A549 (cell line): ENCODE data around the gene FAAP100. TPM values are rescaled to one million over a fixed set of nuclear protein-coding genes. Genes with fewer than 3 reads are reported as not detected.

Experiments used
- ATAC-seq, 2 experiments: fragments of 200-7000 bp in 1 of 2; fragments of >200 bp in 1 of 2; cut with Nextera tagmentation in 1 of 2; cut with Tn5 transposase in 1 of 2; 3 replicates each; pipeline versions ENCODE4 v1.8.0 to v1.9.1; 2018 to 2020; ENCODE audit warnings: mild to moderate bottlenecking in 1 of 2, moderate library complexity in 1 of 2
- CTCF ChIA-PET: fragments of 300-600 bp; sonication (Branson Sonifier 250); formaldehyde crosslinking; extraction: SDS; loops from one replicate; lab custom pipeline; 2021; ENCODE audit warnings: antibody characterized with exemption, inconsistent platforms; lab: Yijun Ruan, JAX
- POLR2A ChIA-PET: fragments of 350-600 bp; formaldehyde crosslinking; extraction: SDS; loops from one replicate; lab custom pipeline; 2021; ENCODE audit warnings: antibody characterized with exemption, inconsistent platforms; lab: Yijun Ruan, JAX
- DNase-seq, 2 experiments: peaks; one replicate each; pipeline versions ENCODE4 v3.0.0 to v3.0.0-alpha.2; 2011 to 2016; ENCODE audit warnings: low read depth in 1 of 2, low spot score in 1 of 2
- FAIRE-seq: peaks from 2 replicates; lab custom pipeline; 2011; peaks lifted over from hg19 to GRCh38; lab: Jason Lieb, UNC
- H3K27ac ChIP-seq, 2 experiments: fragments of >200 bp; sonication (Bioruptor Twin); formaldehyde crosslinking; 3 replicates each; pipeline ENCODE4 v1.5.1; 2016 to 2017
- H3K4me1 ChIP-seq: fragments of >200 bp; sonication (Bioruptor Twin); formaldehyde crosslinking; 3 replicates; pipeline ENCODE4 v1.6.1; 2016
- H3K4me2 ChIP-seq: fragments of >200 bp; sonication (Bioruptor Twin); formaldehyde crosslinking; 3 replicates; pipeline ENCODE4 v1.6.1; 2016
- H3K4me3 ChIP-seq: fragments of >200 bp; sonication (Bioruptor Twin); formaldehyde crosslinking; 3 replicates; pipeline ENCODE4 v1.5.1; 2016
- H3K9me3 ChIP-seq: fragments of >200 bp; sonication (Bioruptor Twin); formaldehyde crosslinking; 3 replicates; pipeline ENCODE4 v1.6.1; 2016
- BCL3 ChIP-seq: fragments of >200 bp; sonication (Bioruptor Twin); formaldehyde crosslinking; IDR thresholded peaks from 3 replicates; pipeline ENCODE4 v1.6.1; 2016
- BHLHE40 ChIP-seq: IDR thresholded peaks from 2 replicates; pipeline ENCODE4 v1.6.1; 2012; ENCODE audit warnings: low read depth, low read length, inconsistent platforms
- CBX8 ChIP-seq: fragments of 200-600 bp; sonication (generic); IDR thresholded peaks from 2 replicates; pipeline ENCODE4 v1.6.1; 2016
- EHF ChIP-seq: fragments of 250-450 bp; sonication (Bioruptor Pico); IDR thresholded peaks from 2 replicates; pipeline ENCODE4 v1.5.0; 2020; ENCODE audit warnings: mild to moderate bottlenecking
- EP300 ChIP-seq, 2 experiments: fragments of >200 bp; sonication (Bioruptor Twin); formaldehyde crosslinking; IDR thresholded peaks; 2 replicates in 1 of 2; 3 replicates in 1 of 2; pipeline ENCODE4 v1.6.1; 2016 to 2017
- ESRRA ChIP-seq: fragments of 150-350 bp; IDR thresholded peaks from 2 replicates; pipeline ENCODE4 v1.6.1; 2014; ENCODE audit warnings: mild to moderate bottlenecking, low read length, borderline replicate concordance
- FOSL2 ChIP-seq, 2 experiments: fragments of 450-650 bp in 1 of 2; fragments of >200 bp in 1 of 2; sonication (Bioruptor Twin) in 1 of 2; formaldehyde crosslinking; IDR thresholded peaks; 2 replicates each; pipeline versions ENCODE4 v1.5.0 to v1.6.1; 2016 to 2020; ENCODE audit warnings: mild to moderate bottlenecking in 1 of 2, moderate library complexity in 1 of 2
- GATA3 ChIP-seq: IDR thresholded peaks from 2 replicates; pipeline ENCODE4 v1.6.1; 2012; ENCODE audit warnings: borderline replicate concordance
- HOXA7 ChIP-seq: fragments of 250-450 bp; sonication (Bioruptor Pico); IDR thresholded peaks from 2 replicates; pipeline ENCODE4 v1.5.0; 2020; ENCODE audit warnings: mild to moderate bottlenecking, moderate library complexity
- HOXB13 ChIP-seq: fragments of 250-450 bp; sonication (Bioruptor Pico); IDR thresholded peaks from 2 replicates; pipeline ENCODE4 v1.5.0; 2020; ENCODE audit warnings: low read depth, mild to moderate bottlenecking, moderate library complexity
- HOXB5 ChIP-seq: fragments of 250-450 bp; sonication (Bioruptor Pico); IDR thresholded peaks from 2 replicates; pipeline ENCODE4 v1.5.0; 2020; ENCODE audit warnings: mild to moderate bottlenecking, moderate library complexity
- MAX ChIP-seq: IDR thresholded peaks from 2 replicates; pipeline ENCODE4 v1.6.1; 2012
- NFE2L2 ChIP-seq: fragments of 150-350 bp; conservative IDR thresholded peaks from 2 replicates; pipeline ENCODE4 v1.6.1; 2014; ENCODE audit warnings: low read length
- NR3C1 ChIP-seq: fragments of >200 bp; sonication (Bioruptor Twin); formaldehyde crosslinking; IDR thresholded peaks from 3 replicates; pipeline ENCODE4 v1.6.1; 2017
- POLR2AphosphoS2 ChIP-seq: conservative IDR thresholded peaks from 2 replicates; pipeline ENCODE4 v1.6.1; 2012; ENCODE audit warnings: low read length, improper control_type of control experiment, inconsistent platforms
- RARB ChIP-seq: fragments of 250-450 bp; sonication (Bioruptor Pico); IDR thresholded peaks from 2 replicates; pipeline ENCODE4 v1.8.0; 2021; ENCODE audit warnings: mild to moderate bottlenecking, moderate library complexity
- RCOR1 ChIP-seq: fragments of 150-350 bp; IDR thresholded peaks from 2 replicates; pipeline ENCODE4 v1.6.1; 2014; ENCODE audit warnings: antibody characterized with exemption, low read length, low read depth
- SMC3 ChIP-seq: fragments of >200 bp; sonication (Bioruptor Twin); formaldehyde crosslinking; IDR thresholded peaks from 3 replicates; pipeline ENCODE4 v1.6.1; 2018; ENCODE audit warnings: inconsistent platforms
- SREBF2 ChIP-seq: fragments of 450-650 bp; IDR thresholded peaks from 2 replicates; pipeline ENCODE4 v1.6.1; 2014; ENCODE audit warnings: mild to moderate bottlenecking, moderate library complexity
- TFCP2L1 ChIP-seq: fragments of 250-450 bp; sonication (Bioruptor Pico); IDR thresholded peaks from 2 replicates; pipeline ENCODE4 v1.5.0; 2021; ENCODE audit warnings: mild to moderate bottlenecking
- USF2 ChIP-seq: fragments of 450-650 bp; IDR thresholded peaks from 2 replicates; pipeline ENCODE4 v1.6.1; 2014; ENCODE audit warnings: antibody characterized with exemption
- WGBS: methylation state at CpG from one replicate; pipeline ENCODE4 v1.1.6; 2017; ENCODE audit errors: missing lambda C conversion rate; 5-methylcytosine and 5-hydroxymethylcytosine counted together
- polyA plus RNA-seq, 4 experiments: library from polyadenylated mRNA; depleted of rRNA in 3 of 4; stranded (reverse); fragments of >200 nt; fragmentation: RNase III in 1 of 4; extraction: RNeasy Plus Mini Kit Qiagen cat#74134 plus additional on column Dnase treatment in 1 of 4; gene quantifications; 2 replicates in 3 of 4; 3 replicates in 1 of 4; pipeline ENCODE4 v1.2.3, GENCODE V29; 2011 to 2017
- TF ChIP-seq, protein P1 (sequence below): fragments of >200 bp; sonication (Bioruptor Twin); formaldehyde crosslinking; IDR thresholded peaks from 2 replicates; pipeline ENCODE4 v1.6.1; 2016
- TF ChIP-seq, protein P2 (sequence below): fragments of 250-450 bp; sonication (Bioruptor Pico); IDR thresholded peaks from 2 replicates; pipeline ENCODE4 v1.5.0; 2020; ENCODE audit warnings: low read depth, mild to moderate bottlenecking, moderate library complexity
- TF ChIP-seq, protein P3 (sequence below): IDR thresholded peaks from 2 replicates; pipeline ENCODE4 v1.6.1; 2012; ENCODE audit warnings: low read depth, borderline replicate concordance
- TF ChIP-seq, protein P4 (sequence below): fragments of 200-600 bp; sonication (generic); IDR thresholded peaks from 2 replicates; pipeline ENCODE4 v1.6.1; 2016; ENCODE audit warnings: antibody characterized with exemption, mild to moderate bottlenecking, moderate library complexity
- TF ChIP-seq, protein P5 (sequence below): IDR thresholded peaks from 2 replicates; pipeline ENCODE4 v1.6.1; 2012

Gene FAAP100
- polyA plus RNA-seq, 2 of the 4 experiments (the other 2 are of a cell fraction), result 5.4 to 16.8 TPM

DNA sequence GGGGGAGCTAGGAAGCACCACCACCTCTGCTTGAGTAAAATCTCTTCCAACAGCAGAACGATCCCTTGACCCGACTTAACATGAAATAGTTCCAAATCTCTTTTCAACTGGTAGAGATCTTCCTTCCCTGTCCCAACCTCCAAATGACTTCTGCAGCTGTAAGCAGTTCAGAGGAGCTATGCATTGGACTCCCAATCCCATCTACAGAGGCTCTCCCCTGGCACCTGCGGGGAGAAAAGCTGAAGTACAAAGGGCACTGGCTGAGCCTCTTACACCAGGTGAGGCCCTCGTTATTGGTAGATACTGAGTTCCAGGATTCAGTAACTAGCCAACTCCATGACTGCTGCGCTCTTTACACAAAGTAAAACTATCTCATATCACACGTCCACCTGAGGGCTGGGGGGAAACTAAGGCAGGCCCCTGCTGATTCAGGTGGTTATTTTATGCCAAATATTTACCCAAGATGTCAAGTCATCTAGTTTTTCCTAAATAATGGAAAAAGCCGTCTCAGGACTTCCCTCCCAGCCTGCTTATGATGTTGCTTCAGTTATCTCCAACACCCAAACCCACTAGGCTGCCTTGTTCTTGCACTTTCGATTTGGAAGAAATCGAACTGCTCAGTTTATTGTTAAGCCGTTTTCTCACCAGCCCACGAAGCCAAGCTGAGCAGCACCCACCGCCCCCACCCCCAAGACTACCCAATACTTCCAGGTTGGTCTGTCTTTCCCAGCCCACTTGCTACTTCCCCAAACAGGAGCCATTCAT lies 42.8 kb downstream of the FAAP100 start (continued):
- TF ChIP-seq SMC3, result 0 out of 3 replicates have a peak, but pooled peaks have one; percentile 4
- TF ChIP-seq EHF (CRISPR knock-in tag), result peak; percentile 74
- TF ChIP-seq USF2, result no peak
- TF ChIP-seq, protein P1, sequence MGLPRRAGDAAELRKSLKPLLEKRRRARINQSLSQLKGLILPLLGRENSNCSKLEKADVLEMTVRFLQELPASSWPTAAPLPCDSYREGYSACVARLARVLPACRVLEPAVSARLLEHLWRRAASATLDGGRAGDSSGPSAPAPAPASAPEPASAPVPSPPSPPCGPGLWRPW, result no peak
- TF ChIP-seq POLR2AphosphoS2, result peak; percentile 91
- no peak for TF ChIP-seq FOSL2 (IDR thresholded peaks at IDR 0.05)
- TF ChIP-seq FOSL2 (CRISPR knock-in tag; IDR thresholded peaks at IDR 0.05), result peak; percentile 2; the same call in 1 of the 2 replicates
- peak; percentile 19; the same call in 1 of the 2 replicates for TF ChIP-seq GATA3
- TF ChIP-seq HOXB13, result peak; percentile 25; the same call in 1 of the 2 replicates
- TF ChIP-seq NFE2L2, result no peak
- peak; percentile 2; the same call in 1 of the 2 replicates for TF ChIP-seq MAX
- TF ChIP-seq HOXA7 (CRISPR knock-in tag), result peak; percentile 96; the same call in 1 of the 2 replicates
- TF ChIP-seq TFCP2L1 (CRISPR knock-in tag), result peak; percentile 24; the same call in 1 of the 2 replicates
- TF ChIP-seq RARB (CRISPR knock-in tag), result 0 out of 2 replicates have a peak, but pooled peaks have one; percentile 10
- no peak for TF ChIP-seq BHLHE40
- TF ChIP-seq, protein P2, sequence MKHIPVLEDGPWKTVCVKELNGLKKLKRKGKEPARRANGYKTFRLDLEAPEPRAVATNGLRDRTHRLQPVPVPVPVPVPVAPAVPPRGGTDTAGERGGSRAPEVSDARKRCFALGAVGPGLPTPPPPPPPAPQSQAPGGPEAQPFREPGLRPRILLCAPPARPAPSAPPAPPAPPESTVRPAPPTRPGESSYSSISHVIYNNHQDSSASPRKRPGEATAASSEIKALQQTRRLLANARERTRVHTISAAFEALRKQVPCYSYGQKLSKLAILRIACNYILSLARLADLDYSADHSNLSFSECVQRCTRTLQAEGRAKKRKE (CRISPR knock-in tag), result peak; percentile 54; the same call in 1 of the 2 replicates
- TF ChIP-seq, protein P3, sequence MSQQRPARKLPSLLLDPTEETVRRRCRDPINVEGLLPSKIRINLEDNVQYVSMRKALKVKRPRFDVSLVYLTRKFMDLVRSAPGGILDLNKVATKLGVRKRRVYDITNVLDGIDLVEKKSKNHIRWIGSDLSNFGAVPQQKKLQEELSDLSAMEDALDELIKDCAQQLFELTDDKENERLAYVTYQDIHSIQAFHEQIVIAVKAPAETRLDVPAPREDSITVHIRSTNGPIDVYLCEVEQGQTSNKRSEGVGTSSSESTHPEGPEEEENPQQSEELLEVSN, result no peak
- TF ChIP-seq, protein P4, sequence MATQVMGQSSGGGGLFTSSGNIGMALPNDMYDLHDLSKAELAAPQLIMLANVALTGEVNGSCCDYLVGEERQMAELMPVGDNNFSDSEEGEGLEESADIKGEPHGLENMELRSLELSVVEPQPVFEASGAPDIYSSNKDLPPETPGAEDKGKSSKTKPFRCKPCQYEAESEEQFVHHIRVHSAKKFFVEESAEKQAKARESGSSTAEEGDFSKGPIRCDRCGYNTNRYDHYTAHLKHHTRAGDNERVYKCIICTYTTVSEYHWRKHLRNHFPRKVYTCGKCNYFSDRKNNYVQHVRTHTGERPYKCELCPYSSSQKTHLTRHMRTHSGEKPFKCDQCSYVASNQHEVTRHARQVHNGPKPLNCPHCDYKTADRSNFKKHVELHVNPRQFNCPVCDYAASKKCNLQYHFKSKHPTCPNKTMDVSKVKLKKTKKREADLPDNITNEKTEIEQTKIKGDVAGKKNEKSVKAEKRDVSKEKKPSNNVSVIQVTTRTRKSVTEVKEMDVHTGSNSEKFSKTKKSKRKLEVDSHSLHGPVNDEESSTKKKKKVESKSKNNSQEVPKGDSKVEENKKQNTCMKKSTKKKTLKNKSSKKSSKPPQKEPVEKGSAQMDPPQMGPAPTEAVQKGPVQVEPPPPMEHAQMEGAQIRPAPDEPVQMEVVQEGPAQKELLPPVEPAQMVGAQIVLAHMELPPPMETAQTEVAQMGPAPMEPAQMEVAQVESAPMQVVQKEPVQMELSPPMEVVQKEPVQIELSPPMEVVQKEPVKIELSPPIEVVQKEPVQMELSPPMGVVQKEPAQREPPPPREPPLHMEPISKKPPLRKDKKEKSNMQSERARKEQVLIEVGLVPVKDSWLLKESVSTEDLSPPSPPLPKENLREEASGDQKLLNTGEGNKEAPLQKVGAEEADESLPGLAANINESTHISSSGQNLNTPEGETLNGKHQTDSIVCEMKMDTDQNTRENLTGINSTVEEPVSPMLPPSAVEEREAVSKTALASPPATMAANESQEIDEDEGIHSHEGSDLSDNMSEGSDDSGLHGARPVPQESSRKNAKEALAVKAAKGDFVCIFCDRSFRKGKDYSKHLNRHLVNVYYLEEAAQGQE, result 0 out of 2 replicates have a peak, but pooled peaks have one; percentile 23

DNA sequence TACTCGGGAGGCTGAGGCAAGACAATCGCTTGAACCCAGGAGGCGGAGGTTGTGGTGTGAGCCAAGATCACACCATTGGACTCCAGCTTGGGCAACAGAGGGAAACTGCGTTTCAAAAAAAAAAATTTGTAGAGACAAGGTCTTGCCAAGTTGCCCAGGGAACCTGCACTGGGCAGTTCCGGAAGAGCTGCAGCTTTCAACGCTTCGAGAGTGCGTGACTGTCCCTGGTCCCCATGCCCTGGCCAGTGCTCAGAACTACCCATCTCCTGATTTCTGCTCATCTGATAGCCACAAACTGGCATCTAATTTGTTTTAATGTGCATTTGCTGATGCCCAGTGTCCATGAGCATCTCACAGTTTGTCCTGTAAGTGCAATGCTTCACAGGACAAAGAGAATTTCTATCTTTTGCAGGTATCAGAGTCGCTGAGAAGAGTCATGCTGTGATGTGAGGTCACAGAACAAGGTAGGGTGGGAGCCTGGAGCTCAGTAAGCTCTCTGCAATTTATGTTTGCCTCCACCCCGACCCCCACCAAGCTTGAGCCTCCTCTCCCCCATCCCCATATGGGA lies 43.4 kb downstream of the FAAP100 start:
- FAIRE-seq, result no peak
- ChIA-PET CTCF (interaction anchor here (0.6 to 4.9 kb wide), 12 partner anchors 10 to 434 kb away, joined by 3 to 34 read pairs (median 3); no protein-coding TSS in a partner anchor), POLR2A (interaction anchor here (0.7 to 4.4 kb wide), 7 partner anchors 9 to 114 kb away, joined by 3 to 19 read pairs (median 5); partner anchors contain the start of gene BAHCC1)
- no peak for ATAC-seq
- peak overlapping the region; percentile 99; a peak in 3 of 6 replicates for H3K27ac ChIP-seq
- no peaks in the 10 kb centered on the region for H3K9me3 ChIP-seq
- peak in 1 of 2 experiments; percentile 76 for DNase-seq
- peaks cover 7% of the 10 kb centered on the region; the same call in 1 of the 3 replicates for H3K4me1 ChIP-seq
- peak overlapping the region; percentile 82 for H3K4me2 ChIP-seq
- WGBS, result 54% methylated on average over 10 of the region's 10 CpGs
- H3K4me3 ChIP-seq, result peak overlapping the region; percentile 83
- TF ChIP-seq BCL3 (no peak; the same call in 2 of the 3 replicates), NR3C1 (no peak), CBX8 (no peak), FOSL2 (IDR thresholded peaks at IDR 0.05) (no peak), FOSL2 (CRISPR knock-in tag; IDR thresholded peaks at IDR 0.05) (peak; percentile 8), HOXB5 (CRISPR knock-in tag) (peak; percentile 24; the same call in 1 of the 2 replicates), SREBF2 (no peak), ESRRA (no peak), EP300 (IDR thresholded peaks at IDR 0.05) (no peak), GATA3 (peak; percentile 7; the same call in 1 of the 2 replicates), RCOR1 (no peak), MAX (peak; percentile 22), POLR2AphosphoS2 (peak; percentile 95), HOXB13 (0 out of 2 replicates have a peak, but pooled peaks have one; percentile 15)
- TF ChIP-seq, protein P5, sequence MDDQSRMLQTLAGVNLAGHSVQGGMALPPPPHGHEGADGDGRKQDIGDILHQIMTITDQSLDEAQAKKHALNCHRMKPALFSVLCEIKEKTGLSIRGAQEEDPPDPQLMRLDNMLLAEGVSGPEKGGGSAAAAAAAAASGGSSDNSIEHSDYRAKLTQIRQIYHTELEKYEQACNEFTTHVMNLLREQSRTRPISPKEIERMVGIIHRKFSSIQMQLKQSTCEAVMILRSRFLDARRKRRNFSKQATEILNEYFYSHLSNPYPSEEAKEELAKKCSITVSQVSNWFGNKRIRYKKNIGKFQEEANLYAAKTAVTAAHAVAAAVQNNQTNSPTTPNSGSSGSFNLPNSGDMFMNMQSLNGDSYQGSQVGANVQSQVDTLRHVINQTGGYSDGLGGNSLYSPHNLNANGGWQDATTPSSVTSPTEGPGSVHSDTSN, result peak; percentile 65; the same call in 1 of the 2 replicates
